Chondrocyte (in vitro differentiated cells): ENCODE measurements around the gene USP6NL. TPM values are rescaled to one million over a fixed set of nuclear protein-coding genes. Genes with fewer than 3 reads are reported as not detected.

ENCODE experiments used
- DNase-seq: peaks from one replicate; pipeline ENCODE4 v3.0.0; 2021; ENCODE audit warnings: mixed read lengths, low spot score
- H3K27ac Mint-ChIP-seq: one replicate; pipeline ENCODE4 v1.8.0; 2021; ENCODE audit warnings: mild to moderate bottlenecking, moderate library complexity, mixed read lengths; ENCODE audit not compliant: unreplicated experiment
- H3K27me3 Mint-ChIP-seq: 2 replicates; pipeline ENCODE4 v1.8.0; 2021; ENCODE audit warnings: low read depth, mixed read lengths
- H3K36me3 Mint-ChIP-seq: 2 replicates; pipeline ENCODE4 v1.8.0; 2021; ENCODE audit warnings: low read depth, mixed read lengths
- H3K4me1 Mint-ChIP-seq: 2 replicates; pipeline ENCODE4 v1.8.0; 2021; ENCODE audit warnings: low read depth, mild to moderate bottlenecking, mixed read lengths
- H3K4me3 Mint-ChIP-seq: one replicate; pipeline ENCODE4 v1.8.0; 2021; ENCODE audit warnings: mild to moderate bottlenecking, moderate library complexity, mixed read lengths; ENCODE audit not compliant: unreplicated experiment
- H3K9me3 Mint-ChIP-seq: 2 replicates; pipeline ENCODE4 v1.8.0; 2021; ENCODE audit warnings: low read depth, mixed read lengths
- CTCF ChIP-seq: fragments of 200-600 bp; sonication (generic); IDR thresholded peaks from 2 replicates; pipeline ENCODE4 v1.5.0; 2021; ENCODE audit warnings: antibody characterized with exemption, mild to moderate bottlenecking, moderate library complexity
- total RNA-seq: library from RNA; stranded (reverse); gene quantifications from 3 replicates; pipeline ENCODE4 v1.2.1, GENCODE V29; 2021

Gene USP6NL
- total RNA-seq, 1 donor from 2014 or later: 12.3 TPM

- Mint-ChIP-seq H3K27me3 (peaks cover 6% of the 10 kb centered on the region), H3K27ac (no peak overlapping the region), H3K9me3 (peaks cover 28% of the 10 kb centered on the region), H3K4me1 (no peaks in the 10 kb centered on the region), H3K4me3 (no peak overlapping the region), H3K36me3 (peaks cover 2% of the 10 kb centered on the region)
- no peak for TF ChIP-seq CTCF
- DNase-seq: no peak
Measured at GRCh38 chr10:11415095-11415494, 196.4 kb downstream of the USP6NL start.

- Mint-ChIP-seq H3K9me3 (peaks cover 23% of the 10 kb centered on the region), H3K36me3 (no peaks in the 10 kb centered on the region), H3K4me3 (no peak overlapping the region), H3K27ac (no peak overlapping the region), H3K27me3 (peaks cover 6% of the 10 kb centered on the region), H3K4me1 (no peaks in the 10 kb centered on the region)
- no peak for DNase-seq
- no peak for TF ChIP-seq CTCF
Measured at GRCh38 chr10:11414314-11415038, 197.0 kb downstream of the USP6NL start.

- no peak for DNase-seq
- no peak overlapping the region for H3K27ac Mint-ChIP-seq
- H3K27me3 Mint-ChIP-seq: peaks cover 6% of the 10 kb centered on the region
- H3K9me3 Mint-ChIP-seq: peaks cover 11% of the 10 kb centered on the region
- no peak overlapping the region for H3K4me3 Mint-ChIP-seq
- TF ChIP-seq CTCF: peak; percentile 29
- no peaks in the 10 kb centered on the region for H3K4me1 Mint-ChIP-seq
- no peaks in the 10 kb centered on the region for H3K36me3 Mint-ChIP-seq
Measured at GRCh38 chr10:11411926-11412545, 199.4 kb downstream of the USP6NL start.

- Mint-ChIP-seq H3K27me3 (peaks cover 6% of the 10 kb centered on the region), H3K4me1 (peaks cover 4% of the 10 kb centered on the region), H3K36me3 (no peaks in the 10 kb centered on the region), H3K4me3 (no peak overlapping the region), H3K27ac (no peak overlapping the region), H3K9me3 (peaks cover 11% of the 10 kb centered on the region)
- TF ChIP-seq CTCF: no peak
- no peak for DNase-seq
Measured at GRCh38 chr10:11409357-11409756, 202.1 kb downstream of the USP6NL start.

- no peak overlapping the region for H3K4me3 Mint-ChIP-seq
- no peak for DNase-seq
- H3K27me3 Mint-ChIP-seq: peaks cover 6% of the 10 kb centered on the region
- TF ChIP-seq CTCF: no peak
- H3K27ac Mint-ChIP-seq: no peak overlapping the region
- no peaks in the 10 kb centered on the region for H3K36me3 Mint-ChIP-seq
- H3K4me1 Mint-ChIP-seq: peaks cover 4% of the 10 kb centered on the region
- peaks cover 11% of the 10 kb centered on the region for H3K9me3 Mint-ChIP-seq
Measured at GRCh38 chr10:11407939-11408338, 203.5 kb downstream of the USP6NL start.
